NCI-H146 treated with DMSO at 0.1 percent for 48 hours (cell line): ENCODE results near the gene NCAPH2.

Experiments
- DNase-seq: peaks from one replicate; lab custom pipeline; 2025; ENCODE audit not compliant: unreplicated experiment; lab: John Stamatoyannopoulos, UW

NCAPH2 gene

DNA sequence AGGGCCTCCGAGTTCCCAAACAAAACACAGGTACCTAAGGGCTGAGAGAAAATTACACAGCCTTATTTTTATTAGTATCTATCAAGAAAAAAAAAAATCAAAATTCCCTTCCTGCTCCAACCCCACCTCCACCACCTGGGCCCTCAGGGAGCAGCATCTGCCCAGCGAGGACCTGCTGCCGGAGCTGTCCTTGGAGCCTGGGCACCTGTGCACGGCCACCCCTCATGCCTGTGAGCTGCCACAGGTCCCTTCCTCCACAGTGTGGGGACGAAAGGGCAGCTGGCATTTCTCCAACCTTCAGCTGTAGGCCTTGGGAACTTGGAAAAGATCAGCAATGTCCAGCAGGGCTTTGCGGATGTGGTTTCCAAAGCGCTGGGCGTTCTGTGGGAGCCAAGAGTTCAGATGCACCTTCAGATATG is 61.0 kb downstream of the NCAPH2 start:
- DNase-seq = no peak

GRCh38 chr22:50569896-50570535 is 62.0 kb downstream of the NCAPH2 start:
- DNase-seq = no peak

- no peak for DNase-seq
These were observed 62.8 kb downstream of the NCAPH2 start for GRCh38 chr22:50570861-50571260.

- DNase-seq = no peak
These were observed 63.5 kb downstream of the NCAPH2 start for GRCh38 chr22:50571264-50572175.

DNA sequence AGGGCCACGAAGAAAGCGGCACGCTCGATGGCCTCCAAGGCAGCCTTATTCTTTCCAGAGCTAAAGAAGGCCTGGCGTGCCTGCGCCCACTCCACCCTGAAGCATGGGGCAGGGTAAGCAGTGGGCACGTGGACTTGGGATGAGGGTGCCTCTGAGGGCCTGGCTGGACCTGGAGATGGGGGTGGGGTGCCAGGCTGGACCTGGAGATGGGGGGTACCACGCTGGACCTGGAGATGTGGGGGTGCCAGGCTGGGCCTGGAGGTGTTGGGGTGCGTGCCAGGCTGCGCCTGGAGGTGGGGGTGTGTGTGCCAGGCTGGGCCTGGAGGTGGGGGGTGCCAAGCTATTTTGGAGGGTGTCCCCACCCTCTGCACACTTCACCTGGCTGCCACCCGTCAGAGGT is 64.9 kb downstream of the NCAPH2 start:
- no peak for DNase-seq

GRCh38 chr22:50573491-50574382 is 65.7 kb downstream of the NCAPH2 start:
- DNase-seq = no peak

GRCh38 chr22:50574383-50574755 is 66.3 kb downstream of the NCAPH2 start:
- DNase-seq = no peak
